ENCODE results near the gene TAC4. TPM values are rescaled to one million over a fixed set of nuclear protein-coding genes. Genes with fewer than 3 reads are reported as not detected.
A peak's percentile ranks its signal among the peaks of the same experiment; 100 is the strongest.

Gene TAC4
- total and polyA plus RNA-seq, 2 of the 13 experiments (the other 11 are each of a cell fraction or from before 2014, with no cell fraction given): not detected

GRCh38 chr17:49861150-49861884, 13.4 kb upstream of the TAC4 start (continued):
- TF ChIP-seq, protein P1, sequence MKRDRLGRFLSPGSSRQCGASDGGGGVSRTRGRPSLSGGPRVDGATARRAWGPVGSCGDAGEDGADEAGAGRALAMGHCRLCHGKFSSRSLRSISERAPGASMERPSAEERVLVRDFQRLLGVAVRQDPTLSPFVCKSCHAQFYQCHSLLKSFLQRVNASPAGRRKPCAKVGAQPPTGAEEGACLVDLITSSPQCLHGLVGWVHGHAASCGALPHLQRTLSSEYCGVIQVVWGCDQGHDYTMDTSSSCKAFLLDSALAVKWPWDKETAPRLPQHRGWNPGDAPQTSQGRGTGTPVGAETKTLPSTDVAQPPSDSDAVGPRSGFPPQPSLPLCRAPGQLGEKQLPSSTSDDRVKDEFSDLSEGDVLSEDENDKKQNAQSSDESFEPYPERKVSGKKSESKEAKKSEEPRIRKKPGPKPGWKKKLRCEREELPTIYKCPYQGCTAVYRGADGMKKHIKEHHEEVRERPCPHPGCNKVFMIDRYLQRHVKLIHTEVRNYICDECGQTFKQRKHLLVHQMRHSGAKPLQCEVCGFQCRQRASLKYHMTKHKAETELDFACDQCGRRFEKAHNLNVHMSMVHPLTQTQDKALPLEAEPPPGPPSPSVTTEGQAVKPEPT (CRISPR knock-in tag; IDR thresholded peaks at IDR 0.05; ENCODE audit: low read depth): no peak
- TF ChIP-seq SMARCE1 (IDR thresholded peaks at IDR 0.05; ENCODE audit: borderline replicate concordance) (no peak), ZNF431 (CRISPR knock-in tag; IDR thresholded peaks at IDR 0.05; ENCODE audit: borderline replicate concordance, low read depth) (peak; percentile 73), PHF8 (CRISPR knock-in tag; IDR thresholded peaks at IDR 0.05) (0 out of 2 replicates have a peak, but pooled peaks have one; percentile 26), HMG20A (CRISPR knock-in tag; IDR thresholded peaks at IDR 0.05; ENCODE audit: borderline replicate concordance) (0 out of 2 replicates have a peak, but pooled peaks have one; percentile 28), SIX4 (CRISPR knock-in tag; IDR thresholded peaks at IDR 0.05) (no peak), NFIB (CRISPR knock-in tag; IDR thresholded peaks at IDR 0.05; ENCODE audit: borderline replicate concordance) (no peak), ZEB1 (IDR thresholded peaks at IDR 0.05; ENCODE audit: insufficient replicate concordance, low read depth) (no peak), CREB1 (IDR thresholded peaks at IDR 0.05) (no peak), CREB1 (CRISPR knock-in tag; IDR thresholded peaks at IDR 0.05) (no peak), SPEN (CRISPR knock-in tag; IDR thresholded peaks at IDR 0.05; ENCODE audit: low read depth) (0 out of 2 replicates have a peak, but pooled peaks have one; percentile 26), HNF1A (IDR thresholded peaks at IDR 0.05; ENCODE audit: low read depth) (no peak), HNF1A (CRISPR knock-in tag; IDR thresholded peaks at IDR 0.05; ENCODE audit: borderline replicate concordance) (no peak), ZFYVE20 (CRISPR knock-in tag; IDR thresholded peaks at IDR 0.05; ENCODE audit: borderline replicate concordance, low read depth) (no peak), ZFP82 (CRISPR knock-in tag; IDR thresholded peaks at IDR 0.05; ENCODE audit: borderline replicate concordance) (no peak), SAP130 (CRISPR knock-in tag; IDR thresholded peaks at IDR 0.05; ENCODE audit: low read depth) (peak; percentile 34; the same call in 1 of the 2 replicates), WIZ (CRISPR knock-in tag; IDR thresholded peaks at IDR 0.05) (peak; percentile 70; the same call in 1 of the 2 replicates), CHD2 (IDR thresholded peaks at IDR 0.05; ENCODE audit: low read depth, low read length) (no peak), ZIK1 (CRISPR knock-in tag; IDR thresholded peaks at IDR 0.05; ENCODE audit: borderline replicate concordance, low read depth) (no peak), MAX (IDR thresholded peaks at IDR 0.05) (no peak)
- TF ChIP-seq, protein P2, sequence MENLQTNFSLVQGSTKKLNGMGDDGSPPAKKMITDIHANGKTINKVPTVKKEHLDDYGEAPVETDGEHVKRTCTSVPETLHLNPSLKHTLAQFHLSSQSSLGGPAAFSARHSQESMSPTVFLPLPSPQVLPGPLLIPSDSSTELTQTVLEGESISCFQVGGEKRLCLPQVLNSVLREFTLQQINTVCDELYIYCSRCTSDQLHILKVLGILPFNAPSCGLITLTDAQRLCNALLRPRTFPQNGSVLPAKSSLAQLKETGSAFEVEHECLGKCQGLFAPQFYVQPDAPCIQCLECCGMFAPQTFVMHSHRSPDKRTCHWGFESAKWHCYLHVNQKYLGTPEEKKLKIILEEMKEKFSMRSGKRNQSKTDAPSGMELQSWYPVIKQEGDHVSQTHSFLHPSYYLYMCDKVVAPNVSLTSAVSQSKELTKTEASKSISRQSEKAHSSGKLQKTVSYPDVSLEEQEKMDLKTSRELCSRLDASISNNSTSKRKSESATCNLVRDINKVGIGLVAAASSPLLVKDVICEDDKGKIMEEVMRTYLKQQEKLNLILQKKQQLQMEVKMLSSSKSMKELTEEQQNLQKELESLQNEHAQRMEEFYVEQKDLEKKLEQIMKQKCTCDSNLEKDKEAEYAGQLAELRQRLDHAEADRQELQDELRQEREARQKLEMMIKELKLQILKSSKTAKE (CRISPR knock-in tag; IDR thresholded peaks at IDR 0.05; ENCODE audit: borderline replicate concordance): 0 out of 2 replicates have a peak, but pooled peaks have one; percentile 17

Measured in HepG2 (cell line).